CD14-positive monocyte (primary cell): ENCODE results near the gene CTNNA2. TPM values are rescaled to one million over a fixed set of nuclear protein-coding genes. Genes with fewer than 3 reads are reported as not detected.

ENCODE experiments used
- DNase-seq, 3 donors: peaks; one replicate each; pipeline ENCODE4 v3.0.0-alpha.2; 2011 to 2022
- H2AFZ ChIP-seq: 2 replicates; pipeline ENCODE4 v1.6.0; 2012; ENCODE audit warnings: mild to moderate bottlenecking, low read depth, low read length, inconsistent platforms; ENCODE audit not compliant: insufficient read depth, poor library complexity, severe bottlenecking
- H3K27ac ChIP-seq, 2 donors: 1 replicate in 1 of 2; 2 replicates in 1 of 2; pipeline ENCODE4 v1.5.1; 2012 to 2013; ENCODE audit warnings: low read length in 2 of 2, control low read depth in 1 of 2, inconsistent platforms in 1 of 2, low read depth in 1 of 2, mild to moderate bottlenecking in 1 of 2
- H3K27me3 ChIP-seq, 2 donors: one replicate each; pipeline versions ENCODE4 v1.6.0 to v1.6.1; 2011 to 2013; ENCODE audit warnings: low read length in 2 of 2; ENCODE audit not compliant: control insufficient read depth in 2 of 2, insufficient read depth in 2 of 2
- H3K36me3 ChIP-seq, 2 donors: replicated peaks in 1 of 2; 1 replicate in 1 of 2; 2 replicates in 1 of 2; pipeline versions ENCODE4 v1.5.1 to v1.6.1; 2012 to 2013; ENCODE audit warnings: low read length in 2 of 2, control low read depth in 1 of 2, inconsistent platforms in 1 of 2, mild to moderate bottlenecking in 1 of 2; ENCODE audit not compliant: insufficient read depth in 2 of 2, control insufficient read depth in 1 of 2
- H3K4me1 ChIP-seq, 2 donors: 1 replicate in 1 of 2; 2 replicates in 1 of 2; pipeline versions ENCODE4 v1.5.1 to v1.6.1; 2012 to 2013; ENCODE audit warnings: low read length in 2 of 2, control low read depth in 1 of 2, inconsistent platforms in 1 of 2, mild to moderate bottlenecking in 1 of 2, moderate library complexity in 1 of 2; ENCODE audit not compliant: insufficient read depth in 2 of 2, control insufficient read depth in 1 of 2
- H3K4me2 ChIP-seq: replicated peaks from 2 replicates; pipeline ENCODE3; 2012; ENCODE audit warnings: low read length, moderate library complexity, mild to moderate bottlenecking; ENCODE audit not compliant: poor library complexity, severe bottlenecking; ENCODE audit errors: extremely low read depth
- H3K4me3 ChIP-seq, 3 experiments: fragments of 200-600 bp in 1 of 3; sonication (generic) in 1 of 3; replicated peaks in 1 of 3; 1 replicate in 2 of 3; 2 replicates in 1 of 3; pipeline ENCODE4 v1.5.1; 2011 to 2013; ENCODE audit warnings: low read length in 3 of 3, mild to moderate bottlenecking in 3 of 3, control low read depth in 2 of 3, low read depth in 2 of 3, inconsistent platforms in 1 of 3, moderate library complexity in 1 of 3
- H3K79me2 ChIP-seq: 2 replicates; pipeline ENCODE4 v1.6.0; 2012; ENCODE audit warnings: mild to moderate bottlenecking, control low read depth, inconsistent platforms, low read length, moderate library complexity; ENCODE audit not compliant: insufficient read depth
- H3K9ac ChIP-seq: 2 replicates; pipeline ENCODE4 v1.6.0; 2017; ENCODE audit warnings: low read length, mild to moderate bottlenecking; ENCODE audit not compliant: insufficient read depth, poor library complexity, severe bottlenecking
- H3K9me3 ChIP-seq, 2 donors: replicated peaks in 1 of 2; 1 replicate in 1 of 2; 2 replicates in 1 of 2; pipeline versions ENCODE4 v1.5.1 to v1.6.1; 2012 to 2013; ENCODE audit warnings: low read length in 2 of 2, control low read depth in 1 of 2; ENCODE audit not compliant: control insufficient read depth in 1 of 2, insufficient read depth in 1 of 2
- H4K20me1 ChIP-seq: 2 replicates; pipeline ENCODE4 v1.6.0; 2012; ENCODE audit warnings: mild to moderate bottlenecking, low read length, control low read depth, moderate library complexity; ENCODE audit not compliant: insufficient read depth
- H3K27ac Mint-ChIP-seq, 7 donors: one replicate each; pipeline ENCODE4 v1.8.0; 2020; ENCODE audit warnings: mild to moderate bottlenecking in 7 of 7, mixed read lengths in 7 of 7, moderate library complexity in 6 of 7, inconsistent platforms in 2 of 7
- H3K27me3 Mint-ChIP-seq, 3 donors: one replicate each; pipeline ENCODE4 v1.8.0; 2021 to 2022; ENCODE audit warnings: low read depth in 3 of 3, mild to moderate bottlenecking in 3 of 3, mixed read lengths in 3 of 3, moderate library complexity in 3 of 3, inconsistent platforms in 1 of 3
- H3K36me3 Mint-ChIP-seq, 2 donors: one replicate each; pipeline ENCODE4 v1.8.0; 2020; ENCODE audit warnings: mixed read lengths in 2 of 2, inconsistent platforms in 1 of 2, mild to moderate bottlenecking in 1 of 2
- H3K4me1 Mint-ChIP-seq: one replicate; pipeline ENCODE4 v1.8.0; 2020; ENCODE audit warnings: mild to moderate bottlenecking, mixed read lengths
- H3K4me3 Mint-ChIP-seq, 2 donors: one replicate each; pipeline ENCODE4 v1.8.0; 2020; ENCODE audit warnings: mild to moderate bottlenecking in 2 of 2, mixed read lengths in 2 of 2, moderate library complexity in 1 of 2
- H3K9me3 Mint-ChIP-seq, 7 donors: one replicate each; pipeline ENCODE4 v1.8.0; 2020 to 2022; ENCODE audit warnings: mixed read lengths in 7 of 7, mild to moderate bottlenecking in 6 of 7, moderate library complexity in 6 of 7, inconsistent platforms in 2 of 7
- WGBS: methylation state at CpG from one replicate; pipeline ENCODE4 v1.1.5; 2013; ENCODE audit warnings: missing lambda C conversion rate; ENCODE audit not compliant: insufficient coverage; 5-methylcytosine and 5-hydroxymethylcytosine counted together
- intact Hi-C, 2 donors: fragments of 100-400 bp; cut with micrococcal nuclease; formaldehyde crosslinking; loops; one replicate each; pipeline versions ENCODE4 v1.15.0 to v1.15.1; 2023
- polyA plus RNA-seq, 3 donors: library from polyadenylated mRNA; depleted of rRNA in 1 of 3; unstranded in 2 of 3; stranded (reverse) in 1 of 3; fragments of 300-500 nt in 2 of 3; fragments of >200 nt in 1 of 3; fragmentation: Illumina TruSeq in 2 of 3; gene quantifications; 1 replicate in 2 of 3; 2 replicates in 1 of 3; pipeline ENCODE4 v1.2.3, GENCODE V29; 2012 to 2021
- TF ChIP-seq, protein P1 (sequence below): fragments of 200-600 bp; IDR thresholded peaks from one replicate; pipeline ENCODE4 v1.8.0; 2022; ENCODE audit warnings: antibody characterized with exemption, mild to moderate bottlenecking

The CTNNA2 gene
- polyA plus RNA-seq, 3 donors, result not detected

DNA sequence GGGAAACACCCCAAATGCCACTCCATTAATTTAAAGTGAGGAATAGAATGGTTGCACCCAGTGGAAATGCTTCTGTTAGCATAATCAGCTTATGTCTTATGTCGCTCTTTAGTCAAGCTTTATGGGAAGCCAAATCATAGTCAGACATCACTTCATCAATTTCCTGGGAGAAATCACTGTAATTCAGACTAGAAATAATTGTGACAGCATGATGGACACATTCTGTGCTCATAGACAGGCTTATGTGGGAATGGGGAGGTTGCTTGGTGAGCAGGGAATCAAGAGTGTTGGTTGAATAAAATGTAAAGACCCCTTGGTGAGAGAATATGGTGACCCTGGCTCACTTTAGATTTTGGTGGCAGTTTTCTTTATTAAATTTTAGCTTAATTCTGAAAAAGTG lies 174.0 kb downstream of the CTNNA2 start:
- Histone ChIP-seq H3K4me3 (no peak overlapping the region), H3K4me2 (no peak overlapping the region), H3K27ac (no peak overlapping the region), H3K36me3 (no peaks in the 10 kb centered on the region), H3K9ac (no peak overlapping the region), H2AFZ (no peak overlapping the region), H3K79me2 (no peaks in the 10 kb centered on the region), H3K4me1 (no peaks in the 10 kb centered on the region), H3K9me3 (no peaks in the 10 kb centered on the region), H3K27me3 (no peaks in the 10 kb centered on the region), H4K20me1 (no peaks in the 10 kb centered on the region)
- no peak for DNase-seq
- TF ChIP-seq, protein P1, sequence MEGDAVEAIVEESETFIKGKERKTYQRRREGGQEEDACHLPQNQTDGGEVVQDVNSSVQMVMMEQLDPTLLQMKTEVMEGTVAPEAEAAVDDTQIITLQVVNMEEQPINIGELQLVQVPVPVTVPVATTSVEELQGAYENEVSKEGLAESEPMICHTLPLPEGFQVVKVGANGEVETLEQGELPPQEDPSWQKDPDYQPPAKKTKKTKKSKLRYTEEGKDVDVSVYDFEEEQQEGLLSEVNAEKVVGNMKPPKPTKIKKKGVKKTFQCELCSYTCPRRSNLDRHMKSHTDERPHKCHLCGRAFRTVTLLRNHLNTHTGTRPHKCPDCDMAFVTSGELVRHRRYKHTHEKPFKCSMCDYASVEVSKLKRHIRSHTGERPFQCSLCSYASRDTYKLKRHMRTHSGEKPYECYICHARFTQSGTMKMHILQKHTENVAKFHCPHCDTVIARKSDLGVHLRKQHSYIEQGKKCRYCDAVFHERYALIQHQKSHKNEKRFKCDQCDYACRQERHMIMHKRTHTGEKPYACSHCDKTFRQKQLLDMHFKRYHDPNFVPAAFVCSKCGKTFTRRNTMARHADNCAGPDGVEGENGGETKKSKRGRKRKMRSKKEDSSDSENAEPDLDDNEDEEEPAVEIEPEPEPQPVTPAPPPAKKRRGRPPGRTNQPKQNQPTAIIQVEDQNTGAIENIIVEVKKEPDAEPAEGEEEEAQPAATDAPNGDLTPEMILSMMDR, result no peak
- Mint-ChIP-seq H3K4me1 (no peaks in the 10 kb centered on the region), H3K27me3 (peaks cover 0 to 4% (median 0%) of the 10 kb centered on the region in 3 donors), H3K4me3 (no peak overlapping the region), H3K9me3 (peaks cover 0 to 4% (median 0%) of the 10 kb centered on the region in 7 donors), H3K27ac (no peak overlapping the region), H3K36me3 (no peaks in the 10 kb centered on the region)
- intact Hi-C loops, result no loop called here
- WGBS, result no CpG with 5 or more reads among the region's 1 CpG

DNA sequence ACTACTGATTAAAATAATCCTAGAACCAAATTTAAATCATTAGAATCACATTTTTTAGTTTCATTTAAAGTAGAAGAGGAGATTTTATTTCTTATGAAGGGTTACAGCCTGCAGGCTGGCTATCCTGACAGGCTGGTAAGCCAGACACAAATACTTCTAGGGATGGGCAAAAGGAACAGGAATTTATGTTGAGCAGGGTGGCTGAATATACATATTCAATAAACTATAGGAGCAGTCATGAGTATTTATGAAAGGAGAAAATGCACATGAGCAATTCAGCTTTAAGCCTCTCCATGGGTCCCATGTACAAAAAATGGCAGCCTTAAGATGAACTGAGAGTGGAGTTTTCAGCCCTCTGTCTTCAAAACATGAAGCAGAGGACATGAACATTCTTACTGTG lies 182.4 kb downstream of the CTNNA2 start:
- Histone ChIP-seq H3K4me1 (no peaks in the 10 kb centered on the region), H3K9ac (no peak overlapping the region), H3K79me2 (no peaks in the 10 kb centered on the region), H3K36me3 (no peaks in the 10 kb centered on the region), H4K20me1 (no peaks in the 10 kb centered on the region), H3K27ac (no peak overlapping the region), H3K4me2 (no peak overlapping the region), H3K27me3 (no peaks in the 10 kb centered on the region), H3K9me3 (no peaks in the 10 kb centered on the region), H2AFZ (no peak overlapping the region), H3K4me3 (no peak overlapping the region)
- intact Hi-C loops, result no loop called here
- no peaks in the 10 kb centered on the region for H3K4me1 Mint-ChIP-seq
- TF ChIP-seq, protein P1, result no peak
- no peak for DNase-seq
- H3K27me3 Mint-ChIP-seq, result peaks cover 0 to 1% (median 0%) of the 10 kb centered on the region in 3 donors
- H3K4me3 Mint-ChIP-seq, result no peak overlapping the region
- no peak overlapping the region for H3K27ac Mint-ChIP-seq
- H3K36me3 Mint-ChIP-seq, result no peaks in the 10 kb centered on the region
- H3K9me3 Mint-ChIP-seq, result peaks cover 0 to 4% (median 0%) of the 10 kb centered on the region in 7 donors
